ENCODE measurements around the gene TRIP10.

- TF ChIP-seq CTCF (IDR thresholded peaks at IDR 0.05) (no peak), POLR2A (IDR thresholded peaks at IDR 0.05) (no peak)
Measured at GRCh38 chr19:6797646-6798045, 58.2 kb downstream of the TRIP10 start.

Measured in heart left ventricle (tissue), 13 donors.